Neuronal stem cell (in vitro differentiated cells): Measurements from ENCODE around the gene LEFTY2.

Source experiments
- DNase-seq: peaks from one replicate; pipeline ENCODE4 v3.0.0-alpha.2; 2013; ENCODE audit warnings: low spot score
- H2AFZ ChIP-seq: one replicate; pipeline ENCODE4 v1.6.1; 2013; ENCODE audit warnings: mild to moderate bottlenecking, low read length, inconsistent platforms
- H2AK5ac ChIP-seq: 2 replicates; pipeline ENCODE4 v1.6.1; 2013; ENCODE audit warnings: low read depth, mild to moderate bottlenecking, inconsistent platforms, low read length, moderate library complexity, mixed read lengths
- H2BK120ac ChIP-seq: 2 replicates; pipeline ENCODE4 v1.6.1; 2013; ENCODE audit warnings: low read depth, mild to moderate bottlenecking, inconsistent platforms, low read length, moderate library complexity, mixed read lengths
- H2BK12ac ChIP-seq: one replicate; pipeline ENCODE4 v1.6.1; 2013; ENCODE audit warnings: low read length, inconsistent platforms
- H2BK15ac ChIP-seq: 2 replicates; pipeline ENCODE4 v1.6.1; 2013; ENCODE audit warnings: mild to moderate bottlenecking, low read length, inconsistent platforms, mixed read lengths
- H2BK5ac ChIP-seq: one replicate; pipeline ENCODE4 v1.6.1; 2013; ENCODE audit warnings: inconsistent platforms, mild to moderate bottlenecking, low read length, moderate library complexity
- H3K14ac ChIP-seq: one replicate; pipeline ENCODE4 v1.6.1; 2013; ENCODE audit warnings: low read length, inconsistent platforms
- H3K18ac ChIP-seq: 2 replicates; pipeline ENCODE4 v1.6.1; 2013; ENCODE audit warnings: low read length, inconsistent platforms
- H3K23ac ChIP-seq: 2 replicates; pipeline ENCODE4 v1.6.1; 2013; ENCODE audit warnings: low read depth, mild to moderate bottlenecking, mixed read lengths, low read length, inconsistent platforms; ENCODE audit not compliant: poor library complexity
- H3K27ac ChIP-seq: replicated peaks from 3 replicates; pipeline ENCODE4 v1.5.1; 2013; ENCODE audit warnings: low read length, inconsistent platforms
- H3K27me3 ChIP-seq, 3 experiments: 2 replicates each; pipeline ENCODE4 v1.6.1; 2013; ENCODE audit warnings: low read length in 3 of 3, mild to moderate bottlenecking in 2 of 3, inconsistent platforms in 1 of 3, low read depth in 1 of 3, mixed read lengths in 1 of 3, moderate library complexity in 1 of 3; ENCODE audit not compliant: control insufficient read depth in 3 of 3, insufficient read depth in 3 of 3
- H3K36me3 ChIP-seq, 2 donors: replicated peaks in 1 of 2; 2 replicates each; pipeline ENCODE4 v1.6.1; 2013; ENCODE audit warnings: low read length in 2 of 2; ENCODE audit not compliant: control insufficient read depth in 2 of 2, insufficient read depth in 2 of 2
- H3K4ac ChIP-seq: 2 replicates; pipeline ENCODE4 v1.6.1; 2013; ENCODE audit warnings: inconsistent platforms, mild to moderate bottlenecking, low read length, moderate library complexity
- H3K4me1 ChIP-seq, 2 donors: 1 replicate in 1 of 2; 2 replicates in 1 of 2; pipeline ENCODE4 v1.6.1; 2013; ENCODE audit warnings: low read length in 2 of 2, low read depth in 1 of 2; ENCODE audit not compliant: control insufficient read depth in 2 of 2, insufficient read depth in 1 of 2
- H3K4me2 ChIP-seq: one replicate; pipeline ENCODE4 v1.6.1; 2013; ENCODE audit warnings: mild to moderate bottlenecking, low read length, inconsistent platforms; ENCODE audit not compliant: insufficient read depth, poor library complexity, severe bottlenecking
- H3K4me3 ChIP-seq, 2 donors: 2 replicates each; pipeline ENCODE4 v1.5.1; 2013; ENCODE audit warnings: low read length in 2 of 2, mild to moderate bottlenecking in 2 of 2, inconsistent platforms in 1 of 2, moderate library complexity in 1 of 2
- H3K79me1 ChIP-seq: one replicate; pipeline ENCODE4 v1.6.1; 2013; ENCODE audit warnings: low read depth, mild to moderate bottlenecking, inconsistent platforms, low read length, moderate library complexity
- H3K9ac ChIP-seq: one replicate; pipeline ENCODE4 v1.6.1; 2013; ENCODE audit warnings: mild to moderate bottlenecking, low read depth, low read length, inconsistent platforms; ENCODE audit not compliant: poor library complexity
- H3K9me3 ChIP-seq, 2 donors: replicated peaks in 1 of 2; 2 replicates each; pipeline versions ENCODE3 to v1.6.1; 2013; ENCODE audit warnings: low read length in 2 of 2, mild to moderate bottlenecking in 2 of 2, inconsistent platforms in 1 of 2, low read depth in 1 of 2, mixed read lengths in 1 of 2, moderate library complexity in 1 of 2; ENCODE audit not compliant: control insufficient read depth in 2 of 2, insufficient read depth in 1 of 2
- H4K8ac ChIP-seq: one replicate; pipeline ENCODE4 v1.6.1; 2013; ENCODE audit warnings: low read depth, mild to moderate bottlenecking, inconsistent platforms, low read length, moderate library complexity
- H4K91ac ChIP-seq: one replicate; pipeline ENCODE4 v1.6.1; 2013; ENCODE audit warnings: low read length, low read depth, mild to moderate bottlenecking, inconsistent platforms; ENCODE audit not compliant: poor library complexity
- WGBS, 2 donors: extraction: QIAGEN DNeasy Blood & Tissue Kit; methylation state at CpG; one replicate each; pipeline ENCODE4 v1.1.7; 2013; ENCODE audit warnings: missing lambda C conversion rate in 2 of 2, mixed read lengths in 1 of 2; ENCODE audit not compliant: insufficient read length in 2 of 2, insufficient replicate concordance in 1 of 2; ENCODE audit errors: extremely low coverage in 2 of 2; 5-methylcytosine and 5-hydroxymethylcytosine counted together

The LEFTY2 gene

DNA sequence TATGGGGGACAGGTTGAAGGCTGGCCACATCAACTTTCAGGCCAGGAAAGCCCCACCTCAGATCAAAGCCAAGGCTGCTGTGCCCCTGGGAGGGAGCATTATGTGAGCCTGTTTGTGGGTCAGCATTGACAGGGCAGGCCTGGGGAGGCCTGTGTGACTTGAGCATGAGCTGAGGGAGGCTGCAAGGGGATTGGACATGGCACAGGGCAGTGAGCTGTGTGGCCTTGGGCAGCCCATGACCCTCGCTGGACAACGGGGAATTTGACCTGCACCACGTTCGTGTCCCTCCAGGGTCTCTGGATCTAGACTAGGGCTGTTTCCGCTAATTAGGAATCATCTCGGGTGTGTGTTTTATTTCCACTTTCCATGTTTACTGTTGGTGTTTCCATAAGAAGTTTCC lies 34.6 kb downstream of the LEFTY2 start:
- Histone ChIP-seq H3K14ac (no peak overlapping the region), H2BK120ac (no peak overlapping the region), H2BK12ac (no peak overlapping the region), H4K91ac (no peak overlapping the region), H3K4me2 (no peak overlapping the region), H3K9ac (no peak overlapping the region), H3K23ac (peak overlapping the region; percentile 83), H3K4me3 (no peak overlapping the region), H2BK5ac (no peak overlapping the region), H3K4me1 (no peaks in the 10 kb centered on the region), H3K27ac (no peak overlapping the region), H3K79me1 (no peaks in the 10 kb centered on the region), H2AFZ (no peak overlapping the region), H2AK5ac (peak overlapping the region; percentile 18), H4K8ac (no peak overlapping the region), H3K4ac (no peak overlapping the region), H2BK15ac (peak overlapping the region; percentile 25), H3K18ac (peak overlapping the region; percentile 53), H3K27me3 (no peaks in the 10 kb centered on the region), H3K9me3 (no peaks in the 10 kb centered on the region), H3K36me3 (no peaks in the 10 kb centered on the region)
- WGBS, 2 donors, result no CpG with 5 or more reads among the region's 6 CpGs
- DNase-seq, result no peak

DNA sequence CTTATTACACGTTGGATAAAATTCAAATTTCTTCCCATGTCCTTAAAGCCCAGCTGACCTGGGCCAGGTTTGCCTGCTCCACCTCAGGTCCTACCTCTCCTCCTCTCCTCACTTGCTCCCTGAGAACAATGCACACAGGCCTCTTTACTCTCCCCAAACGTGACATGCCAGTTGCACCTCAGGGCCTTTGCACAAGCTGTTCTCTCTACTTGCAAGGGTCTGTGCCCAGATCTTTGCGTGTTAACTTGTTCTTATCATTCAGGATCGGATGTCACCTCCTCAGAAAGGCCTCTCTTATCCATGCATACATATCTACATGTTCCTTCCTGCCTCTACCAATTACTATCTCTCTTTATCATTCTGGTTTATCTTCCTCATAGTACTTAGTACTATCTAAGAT lies 37.4 kb downstream of the LEFTY2 start:
- H3K27ac ChIP-seq, result no peak overlapping the region
- H4K8ac ChIP-seq, result no peak overlapping the region
- no peak overlapping the region for H3K4ac ChIP-seq
- no peak overlapping the region for H3K23ac ChIP-seq
- no peak overlapping the region for H4K91ac ChIP-seq
- H3K4me2 ChIP-seq, result no peak overlapping the region
- no peak overlapping the region for H2BK12ac ChIP-seq
- H3K9ac ChIP-seq, result no peak overlapping the region
- H3K4me3 ChIP-seq, result no peak overlapping the region
- no peaks in the 10 kb centered on the region for H3K79me1 ChIP-seq
- no peak overlapping the region for H3K14ac ChIP-seq
- no peak for DNase-seq
- no peaks in the 10 kb centered on the region for H3K27me3 ChIP-seq
- H3K18ac ChIP-seq, result no peak overlapping the region
- no CpG with 5 or more reads among the region's 4 CpGs for WGBS, 2 donors
- no peak overlapping the region for H2BK5ac ChIP-seq
- H2AK5ac ChIP-seq, result no peak overlapping the region
- peaks cover 7 to 8% of the 10 kb centered on the region in 2 donors for H3K4me1 ChIP-seq
- no peak overlapping the region for H2BK15ac ChIP-seq
- no peaks in the 10 kb centered on the region for H3K36me3 ChIP-seq
- H2AFZ ChIP-seq, result no peak overlapping the region
- H2BK120ac ChIP-seq, result no peak overlapping the region
- no peaks in the 10 kb centered on the region for H3K9me3 ChIP-seq

DNA sequence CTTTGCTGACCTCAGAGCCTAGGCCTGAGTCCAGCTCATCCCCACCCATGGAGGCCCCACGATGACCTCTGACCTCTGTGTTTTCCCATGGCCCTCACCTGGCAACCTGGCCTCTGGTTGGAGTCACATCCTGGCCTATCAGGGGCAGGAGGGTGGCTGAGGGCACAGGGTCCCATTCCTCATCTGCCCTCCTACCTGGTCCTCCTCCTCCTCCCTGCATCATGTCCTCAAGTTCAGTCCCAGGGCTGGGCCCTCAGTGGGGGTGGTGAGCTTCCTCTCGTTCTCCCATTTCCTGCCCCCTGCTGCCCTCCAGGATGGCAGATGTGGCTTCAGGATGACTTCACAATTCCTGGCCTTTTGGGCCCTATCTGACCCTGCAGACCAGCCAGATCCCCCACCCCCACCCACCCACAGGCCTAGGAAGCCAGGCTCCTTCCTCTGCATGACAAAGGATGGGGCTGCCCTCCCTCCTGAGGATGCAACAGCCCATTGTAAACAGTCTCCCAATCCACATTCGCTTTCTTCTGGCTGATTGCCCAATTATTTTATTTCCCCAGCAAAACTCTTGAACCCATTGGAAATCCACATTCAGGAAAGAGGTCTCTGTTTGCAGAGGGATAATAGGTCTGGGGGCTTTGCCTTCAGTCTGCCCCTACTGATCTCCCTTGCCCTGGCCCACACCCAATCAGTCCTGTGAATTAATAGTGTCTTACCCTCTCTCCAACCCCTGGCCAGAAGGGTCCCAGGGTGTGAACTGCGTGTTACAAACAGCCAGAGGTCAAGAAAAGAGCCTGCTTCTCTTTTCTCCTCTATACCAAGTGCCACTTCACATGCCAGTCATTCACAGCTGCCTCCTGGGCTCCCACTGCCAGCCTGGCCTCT lies 41.7 kb downstream of the LEFTY2 start:
- no CpG with 5 or more reads among the region's 4 CpGs for WGBS, 2 donors

DNA sequence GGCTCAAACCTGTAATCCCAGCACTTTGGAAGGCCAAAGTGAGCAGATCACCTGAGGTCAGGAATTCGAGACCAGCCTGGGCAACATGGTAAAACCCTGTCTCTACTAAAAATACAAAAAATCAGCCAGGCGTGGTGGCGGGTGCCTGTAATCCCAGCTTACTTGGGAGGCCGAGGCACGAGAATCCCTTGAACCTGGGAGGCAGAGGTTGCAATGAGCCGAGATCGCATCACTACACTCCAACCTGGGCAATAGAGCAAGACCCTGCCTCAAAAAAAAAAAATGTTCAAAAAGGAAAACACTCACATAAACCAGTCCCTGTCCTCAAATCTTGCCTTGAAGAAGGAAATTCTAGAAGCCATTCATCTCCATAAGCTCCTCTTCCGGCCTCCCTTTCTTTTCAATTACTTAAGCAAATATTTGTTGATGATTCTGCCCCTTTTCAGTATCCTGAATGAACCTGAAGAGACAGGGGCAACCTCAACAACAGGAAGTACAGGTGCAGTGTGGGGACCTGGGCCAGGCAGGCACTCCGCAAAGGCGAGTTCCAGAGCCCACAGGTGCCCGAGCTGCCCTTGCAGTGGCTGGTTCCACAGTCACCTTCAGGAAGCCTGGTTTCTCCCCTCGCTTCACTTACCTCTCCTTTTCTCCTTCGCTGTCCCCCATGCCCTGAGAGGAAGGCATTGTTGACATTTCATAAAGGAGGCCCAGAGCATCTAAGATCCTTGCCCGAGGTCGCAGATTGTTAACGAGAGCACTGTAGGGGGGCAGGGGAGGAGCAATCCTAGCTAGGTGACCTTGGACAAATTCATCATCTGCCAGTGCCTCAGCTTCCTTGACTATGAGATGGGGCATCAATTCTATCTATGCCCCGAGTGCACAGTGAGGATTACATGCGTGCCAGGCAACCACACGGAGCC lies 43.2 kb downstream of the LEFTY2 start:
- H3K9me3 ChIP-seq, result no peaks in the 10 kb centered on the region
- H2BK5ac ChIP-seq, result no peak overlapping the region
- no peak overlapping the region for H2BK15ac ChIP-seq
- H3K4me1 ChIP-seq, result peaks cover 11 to 13% of the 10 kb centered on the region in 2 donors
- no peaks in the 10 kb centered on the region for H3K79me1 ChIP-seq
- H3K4ac ChIP-seq, result no peak overlapping the region
- H3K9ac ChIP-seq, result no peak overlapping the region
- H4K91ac ChIP-seq, result no peak overlapping the region
- no peaks in the 10 kb centered on the region for H3K27me3 ChIP-seq
- no peak overlapping the region for H3K4me3 ChIP-seq
- H2BK120ac ChIP-seq, result no peak overlapping the region
- no peak overlapping the region for H4K8ac ChIP-seq
- H2AK5ac ChIP-seq, result peak overlapping the region; percentile 13
- no peak overlapping the region for H3K14ac ChIP-seq
- no peak overlapping the region for H3K18ac ChIP-seq
- no peak overlapping the region for H3K4me2 ChIP-seq
- no peak for DNase-seq
- peak overlapping the region; percentile 26 for H3K23ac ChIP-seq
- no peaks in the 10 kb centered on the region for H3K36me3 ChIP-seq
- no peak overlapping the region for H3K27ac ChIP-seq
- no peak overlapping the region for H2BK12ac ChIP-seq
- H2AFZ ChIP-seq, result peak overlapping the region; percentile 23
- no CpG with 5 or more reads among the region's 19 CpGs for WGBS, 2 donors

More for the DNA sequence above, 41.7 kb downstream of the LEFTY2 start:
- no peak overlapping the region for H3K4me2 ChIP-seq
- H3K4me3 ChIP-seq, result no peak overlapping the region
- no peaks in the 10 kb centered on the region for H3K27me3 ChIP-seq
- no peak overlapping the region for H4K8ac ChIP-seq
- no peaks in the 10 kb centered on the region for H3K9me3 ChIP-seq
- peaks cover 11 to 13% of the 10 kb centered on the region in 2 donors for H3K4me1 ChIP-seq
- no peak for DNase-seq
- H2BK15ac ChIP-seq, result no peak overlapping the region
- peak overlapping the region; percentile 57 for H3K9ac ChIP-seq
- H3K79me1 ChIP-seq, result no peaks in the 10 kb centered on the region
- no peak overlapping the region for H2BK5ac ChIP-seq
- H2BK120ac ChIP-seq, result no peak overlapping the region
- no peaks in the 10 kb centered on the region for H3K36me3 ChIP-seq
- peak overlapping the region; percentile 80 for H4K91ac ChIP-seq
- H3K27ac ChIP-seq, result no peak overlapping the region
- no peak overlapping the region for H3K4ac ChIP-seq
- peak overlapping the region; percentile 13 for H2AK5ac ChIP-seq
- H2AFZ ChIP-seq, result peak overlapping the region; percentile 13
- no peak overlapping the region for H3K23ac ChIP-seq
- no peak overlapping the region for H2BK12ac ChIP-seq
- H3K14ac ChIP-seq, result no peak overlapping the region
- H3K18ac ChIP-seq, result peak overlapping the region; percentile 92
